Measurements from ENCODE around the gene BBS5. TPM values are rescaled to one million over a fixed set of nuclear protein-coding genes. Genes with fewer than 3 reads are reported as not detected.

The BBS5 gene
- polyA plus RNA-seq, 2 of the 4 experiments (the other 2 are of a cell fraction) = 1.7 to 5.3 TPM

DNA sequence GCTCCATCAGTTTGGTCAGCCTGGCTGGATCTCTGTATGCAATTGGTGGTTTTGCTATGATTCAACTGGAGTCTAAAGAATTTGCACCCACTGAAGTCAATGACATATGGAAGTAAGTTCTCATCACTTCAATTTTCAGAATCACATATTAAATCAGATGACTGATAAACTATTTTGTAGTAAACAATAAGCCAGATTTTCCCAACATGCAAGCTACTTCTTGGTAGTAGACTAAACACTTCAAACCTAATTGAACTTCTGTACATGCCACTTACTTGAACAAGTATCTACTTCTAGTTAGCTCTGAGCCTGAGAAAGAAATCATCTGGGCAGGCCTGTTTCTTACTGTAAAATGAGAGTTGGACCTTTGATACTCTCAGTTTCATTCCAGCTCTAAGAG is 41.6 kb downstream of the BBS5 start:
- no peak for FAIRE-seq
- POLR2A ChIA-PET = no interaction called here

DNA sequence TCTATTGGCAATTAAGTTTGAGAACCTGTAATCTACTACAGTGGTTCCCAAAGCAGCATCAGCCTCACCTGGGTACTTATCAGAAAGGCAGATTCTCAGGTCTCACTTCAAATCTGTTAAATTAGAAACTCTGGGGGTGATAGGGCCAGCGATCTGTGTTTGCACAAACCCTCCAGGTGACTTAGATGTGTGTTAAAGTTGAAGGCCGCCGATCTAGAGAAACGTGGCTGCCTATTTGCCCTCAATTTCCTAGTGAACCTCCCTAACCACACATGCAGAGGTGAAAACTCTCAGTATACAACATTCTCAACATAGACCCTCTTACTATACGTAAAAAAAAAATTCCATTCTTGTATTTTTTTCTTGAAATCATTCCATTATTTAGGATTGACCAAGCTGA is 44.4 kb downstream of the BBS5 start:
- ChIA-PET POLR2A (no interaction called here), CTCF (no interaction called here)
- Histone ChIP-seq H3K4me3 (no peak overlapping the region), H3K9me3 (no peaks in the 10 kb centered on the region), H3K4me2 (no peak overlapping the region), H3K4me1 (no peaks in the 10 kb centered on the region), H3K27ac (no peak overlapping the region)
- DNase-seq (ENCODE audit: low read depth in 1 of 2, low spot score in 1 of 2) (no peak), ATAC-seq (no peak), FAIRE-seq (no peak)
- 65% methylated on average over 5 of the region's 5 CpGs for WGBS (ENCODE audit: missing lambda C conversion rate)
- TF ChIP-seq ZFP36 (IDR thresholded peaks at IDR 0.05; ENCODE audit: borderline replicate concordance, partially characterized antibody) (no peak), TP53 (CRISPR knock-in tag; IDR thresholded peaks at IDR 0.05) (no peak), CHD2 (IDR thresholded peaks at IDR 0.05; ENCODE audit: low read length, partially characterized antibody) (no peak), EHMT2 (IDR thresholded peaks at IDR 0.05; ENCODE audit: low read depth) (no peak), TFCP2L1 (CRISPR knock-in tag; IDR thresholded peaks at IDR 0.05) (no peak), ATOH8 (CRISPR knock-in tag; IDR thresholded peaks at IDR 0.05; ENCODE audit: low read depth) (no peak), POLR2AphosphoS2 (conservative IDR thresholded peaks at IDR 0.05; ENCODE audit: low read length) (no peak), JUNB (IDR thresholded peaks at IDR 0.05) (no peak), RNF2 (IDR thresholded peaks at IDR 0.05; ENCODE audit: borderline replicate concordance, low read depth) (no peak), HEYL (CRISPR knock-in tag; IDR thresholded peaks at IDR 0.05) (no peak), HOXA7 (CRISPR knock-in tag; IDR thresholded peaks at IDR 0.05) (no peak), RAD21 (conservative IDR thresholded peaks at IDR 0.05 in 1 of 2, IDR thresholded peaks at IDR 0.05 in 1 of 2) (no peak), PBX3 (IDR thresholded peaks at IDR 0.05) (no peak), PHF8 (IDR thresholded peaks at IDR 0.05; ENCODE audit: borderline replicate concordance, low read depth) (no peak), E2F6 (IDR thresholded peaks at IDR 0.05; ENCODE audit: borderline replicate concordance, low read depth) (no peak), CTCF (IDR thresholded peaks at IDR 0.05) (no peak)
- TF ChIP-seq, protein P1, sequence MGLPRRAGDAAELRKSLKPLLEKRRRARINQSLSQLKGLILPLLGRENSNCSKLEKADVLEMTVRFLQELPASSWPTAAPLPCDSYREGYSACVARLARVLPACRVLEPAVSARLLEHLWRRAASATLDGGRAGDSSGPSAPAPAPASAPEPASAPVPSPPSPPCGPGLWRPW (IDR thresholded peaks at IDR 0.05) = no peak

More for the DNA sequence above, 41.6 kb downstream of the BBS5 start:
- TF ChIP-seq NPAS2 (CRISPR knock-in tag; IDR thresholded peaks at IDR 0.05; ENCODE audit: borderline replicate concordance) = no peak
- TF ChIP-seq, protein P2, sequence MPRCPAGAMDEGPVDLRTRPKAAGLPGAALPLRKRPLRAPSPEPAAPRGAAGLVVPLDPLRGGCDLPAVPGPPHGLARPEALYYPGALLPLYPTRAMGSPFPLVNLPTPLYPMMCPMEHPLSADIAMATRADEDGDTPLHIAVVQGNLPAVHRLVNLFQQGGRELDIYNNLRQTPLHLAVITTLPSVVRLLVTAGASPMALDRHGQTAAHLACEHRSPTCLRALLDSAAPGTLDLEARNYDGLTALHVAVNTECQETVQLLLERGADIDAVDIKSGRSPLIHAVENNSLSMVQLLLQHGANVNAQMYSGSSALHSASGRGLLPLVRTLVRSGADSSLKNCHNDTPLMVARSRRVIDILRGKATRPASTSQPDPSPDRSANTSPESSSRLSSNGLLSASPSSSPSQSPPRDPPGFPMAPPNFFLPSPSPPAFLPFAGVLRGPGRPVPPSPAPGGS (IDR thresholded peaks at IDR 0.05) = no peak
- TF ChIP-seq POLR2AphosphoS2 (conservative IDR thresholded peaks at IDR 0.05; ENCODE audit: low read length) = no peak
- TF ChIP-seq ZNF302 (CRISPR knock-in tag; IDR thresholded peaks at IDR 0.05) = no peak
- no peak for TF ChIP-seq RCOR1 (IDR thresholded peaks at IDR 0.05; ENCODE audit: low read depth, low read length)
- TF ChIP-seq ZFP36 (IDR thresholded peaks at IDR 0.05; ENCODE audit: borderline replicate concordance, partially characterized antibody) = no peak
- TF ChIP-seq FOSL2 (IDR thresholded peaks at IDR 0.05) = no peak
- TF ChIP-seq FOSL2 (CRISPR knock-in tag; IDR thresholded peaks at IDR 0.05) = no peak
- no peak for TF ChIP-seq HDAC2 (IDR thresholded peaks at IDR 0.05)
- no peak for TF ChIP-seq HOXB13 (CRISPR knock-in tag; IDR thresholded peaks at IDR 0.05; ENCODE audit: low read depth)
- TF ChIP-seq, protein P3, sequence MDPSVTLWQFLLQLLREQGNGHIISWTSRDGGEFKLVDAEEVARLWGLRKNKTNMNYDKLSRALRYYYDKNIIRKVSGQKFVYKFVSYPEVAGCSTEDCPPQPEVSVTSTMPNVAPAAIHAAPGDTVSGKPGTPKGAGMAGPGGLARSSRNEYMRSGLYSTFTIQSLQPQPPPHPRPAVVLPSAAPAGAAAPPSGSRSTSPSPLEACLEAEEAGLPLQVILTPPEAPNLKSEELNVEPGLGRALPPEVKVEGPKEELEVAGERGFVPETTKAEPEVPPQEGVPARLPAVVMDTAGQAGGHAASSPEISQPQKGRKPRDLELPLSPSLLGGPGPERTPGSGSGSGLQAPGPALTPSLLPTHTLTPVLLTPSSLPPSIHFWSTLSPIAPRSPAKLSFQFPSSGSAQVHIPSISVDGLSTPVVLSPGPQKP (IDR thresholded peaks at IDR 0.05; ENCODE audit: low read depth, low read length) = no peak
- no peak for TF ChIP-seq ZC3H11A (IDR thresholded peaks at IDR 0.05)
- no peak for TF ChIP-seq FOXS1 (CRISPR knock-in tag; IDR thresholded peaks at IDR 0.05)
- TF ChIP-seq, protein P1 (IDR thresholded peaks at IDR 0.05) = no peak
- TF ChIP-seq ESRRA (IDR thresholded peaks at IDR 0.05; ENCODE audit: borderline replicate concordance, low read length) = no peak
- no peak for TF ChIP-seq MYC (IDR thresholded peaks at IDR 0.05; ENCODE audit: borderline replicate concordance, low read length)
- TF ChIP-seq, protein P4, sequence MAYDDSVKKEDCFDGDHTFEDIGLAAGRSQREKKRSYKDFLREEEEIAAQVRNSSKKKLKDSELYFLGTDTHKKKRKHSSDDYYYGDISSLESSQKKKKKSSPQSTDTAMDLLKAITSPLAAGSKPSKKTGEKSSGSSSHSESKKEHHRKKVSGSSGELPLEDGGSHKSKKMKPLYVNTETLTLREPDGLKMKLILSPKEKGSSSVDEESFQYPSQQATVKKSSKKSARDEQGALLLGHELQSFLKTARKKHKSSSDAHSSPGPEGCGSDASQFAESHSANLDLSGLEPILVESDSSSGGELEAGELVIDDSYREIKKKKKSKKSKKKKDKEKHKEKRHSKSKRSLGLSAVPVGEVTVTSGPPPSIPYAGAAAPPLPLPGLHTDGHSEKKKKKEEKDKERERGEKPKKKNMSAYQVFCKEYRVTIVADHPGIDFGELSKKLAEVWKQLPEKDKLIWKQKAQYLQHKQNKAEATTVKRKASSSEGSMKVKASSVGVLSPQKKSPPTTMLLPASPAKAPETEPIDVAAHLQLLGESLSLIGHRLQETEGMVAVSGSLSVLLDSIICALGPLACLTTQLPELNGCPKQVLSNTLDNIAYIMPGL (CRISPR knock-in tag; IDR thresholded peaks at IDR 0.05; ENCODE audit: borderline replicate concordance) = no peak
- TF ChIP-seq MAFK (IDR thresholded peaks at IDR 0.05; ENCODE audit: partially characterized antibody) = no peak
- no peak for TF ChIP-seq FOSB (CRISPR knock-in tag; IDR thresholded peaks at IDR 0.05)
- no peak for TF ChIP-seq KDM1A (IDR thresholded peaks at IDR 0.05; ENCODE audit: low read depth)
- Histone ChIP-seq H3K9me3 (no peaks in the 10 kb centered on the region), H3K4me2 (no peak overlapping the region), H3K27ac (no peak overlapping the region), H3K4me1 (no peaks in the 10 kb centered on the region), H3K4me3 (no peak overlapping the region)
- CTCF ChIA-PET = interaction anchor here (0.8 to 2.7 kb wide), 4 partner anchors 7 to 247 kb away, joined by 3 to 10 read pairs (median 5); partner anchors contain the start of gene BBS5
- DNase-seq (ENCODE audit: low read depth in 1 of 2, low spot score in 1 of 2) = no peak
- no peak for ATAC-seq
